ENCODE results near the gene GLRA2. TPM values are rescaled to one million over a fixed set of nuclear protein-coding genes. Genes with fewer than 3 reads are reported as not detected.

Gene GLRA2
- total and polyA plus RNA-seq, 10 of the 15 experiments (the other 5 are each of a cell fraction or from before 2014, with no cell fraction given) = 0.01 TPM; not detected in 9

DNA sequence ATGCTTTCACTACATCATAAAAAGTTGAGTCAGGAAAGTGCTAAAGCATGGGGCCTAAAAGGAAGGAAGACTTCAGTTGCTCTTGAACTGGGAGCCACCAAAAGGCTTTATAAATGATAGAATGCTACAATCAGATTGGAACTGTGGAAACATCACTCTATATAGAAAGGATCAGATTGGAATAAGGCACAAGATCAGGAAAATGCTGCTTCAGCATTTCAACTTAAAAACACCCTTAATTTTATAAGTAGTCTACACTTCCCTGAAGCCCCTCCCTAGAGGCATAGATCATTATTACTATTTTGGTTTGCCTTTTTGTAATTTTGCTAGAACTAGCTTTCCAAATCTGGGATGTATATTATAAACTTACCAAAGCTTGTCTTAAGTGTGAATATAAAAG is 172.8 kb downstream of the GLRA2 start (continued):
- TF ChIP-seq, protein P1, sequence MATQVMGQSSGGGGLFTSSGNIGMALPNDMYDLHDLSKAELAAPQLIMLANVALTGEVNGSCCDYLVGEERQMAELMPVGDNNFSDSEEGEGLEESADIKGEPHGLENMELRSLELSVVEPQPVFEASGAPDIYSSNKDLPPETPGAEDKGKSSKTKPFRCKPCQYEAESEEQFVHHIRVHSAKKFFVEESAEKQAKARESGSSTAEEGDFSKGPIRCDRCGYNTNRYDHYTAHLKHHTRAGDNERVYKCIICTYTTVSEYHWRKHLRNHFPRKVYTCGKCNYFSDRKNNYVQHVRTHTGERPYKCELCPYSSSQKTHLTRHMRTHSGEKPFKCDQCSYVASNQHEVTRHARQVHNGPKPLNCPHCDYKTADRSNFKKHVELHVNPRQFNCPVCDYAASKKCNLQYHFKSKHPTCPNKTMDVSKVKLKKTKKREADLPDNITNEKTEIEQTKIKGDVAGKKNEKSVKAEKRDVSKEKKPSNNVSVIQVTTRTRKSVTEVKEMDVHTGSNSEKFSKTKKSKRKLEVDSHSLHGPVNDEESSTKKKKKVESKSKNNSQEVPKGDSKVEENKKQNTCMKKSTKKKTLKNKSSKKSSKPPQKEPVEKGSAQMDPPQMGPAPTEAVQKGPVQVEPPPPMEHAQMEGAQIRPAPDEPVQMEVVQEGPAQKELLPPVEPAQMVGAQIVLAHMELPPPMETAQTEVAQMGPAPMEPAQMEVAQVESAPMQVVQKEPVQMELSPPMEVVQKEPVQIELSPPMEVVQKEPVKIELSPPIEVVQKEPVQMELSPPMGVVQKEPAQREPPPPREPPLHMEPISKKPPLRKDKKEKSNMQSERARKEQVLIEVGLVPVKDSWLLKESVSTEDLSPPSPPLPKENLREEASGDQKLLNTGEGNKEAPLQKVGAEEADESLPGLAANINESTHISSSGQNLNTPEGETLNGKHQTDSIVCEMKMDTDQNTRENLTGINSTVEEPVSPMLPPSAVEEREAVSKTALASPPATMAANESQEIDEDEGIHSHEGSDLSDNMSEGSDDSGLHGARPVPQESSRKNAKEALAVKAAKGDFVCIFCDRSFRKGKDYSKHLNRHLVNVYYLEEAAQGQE (IDR thresholded peaks at IDR 0.05; ENCODE audit: low read depth, low read length) = no peak
- no peak for TF ChIP-seq CBFB (IDR thresholded peaks at IDR 0.05; ENCODE audit: low read depth)

DNA sequence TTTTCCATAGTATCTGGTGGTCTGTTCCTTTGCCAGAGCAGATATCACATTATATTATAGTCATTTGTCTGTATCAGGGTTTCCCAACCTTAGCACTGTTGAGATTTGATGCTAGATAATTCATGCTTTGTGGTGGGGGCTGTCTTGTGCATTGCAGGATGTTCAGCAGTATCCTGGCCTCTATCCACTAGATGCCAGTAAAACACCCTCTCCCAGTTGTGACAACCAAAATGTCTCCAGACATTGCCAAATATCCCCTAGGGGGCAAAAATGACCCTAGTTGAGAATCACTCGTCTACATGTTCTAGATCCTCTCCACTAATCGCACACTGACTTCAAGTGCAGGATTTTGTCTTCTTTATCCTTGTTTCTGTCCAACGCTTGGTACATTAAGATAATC is 182.8 kb downstream of the GLRA2 start:
- H3K36me3 ChIP-seq (ENCODE audit: control insufficient read depth in 2 of 2, insufficient read depth in 2 of 2, low read length in 1 of 2) = no peaks in the 10 kb centered on the region
- POLR2A ChIA-PET = no interaction called here
- no peak for FAIRE-seq

More for the DNA sequence above, 182.8 kb downstream of the GLRA2 start:
- H3K79me2 ChIP-seq (ENCODE audit: control insufficient read depth, insufficient read depth, low read length) = no peaks in the 10 kb centered on the region
- RAD21 ChIA-PET (ENCODE audit: unreplicated experiment) = no interaction called here
- H3K4me3 ChIP-seq = no peak overlapping the region
- no peak for ATAC-seq
- SMC1A ChIA-PET (ENCODE audit: uncharacterized antibody, unreplicated experiment) = no interaction called here
- no TSS peak for BruUV-seq (replicated peaks)
- no peaks in the 10 kb centered on the region for H3K27me3 ChIP-seq (replicated peaks in 1 of 2; ENCODE audit: control insufficient read depth in 2 of 2, insufficient read depth in 2 of 2, low read length in 1 of 2)
- H3K9me3 ChIP-seq (replicated peaks; ENCODE audit: control insufficient read depth, insufficient read depth, low read length) = no peaks in the 10 kb centered on the region
- H2AFZ ChIP-seq (ENCODE audit: control insufficient read depth, low read depth, low read length) = no peak overlapping the region
- no peak overlapping the region for H3K9ac ChIP-seq (ENCODE audit: control insufficient read depth, insufficient read depth, low read length)
- WGBS (ENCODE audit: insufficient coverage, insufficient replicate concordance, low lambda C conversion rate, missing lambda C conversion rate) = 53% methylated on average over 3 of the region's 3 CpGs
- H3K27ac ChIP-seq (ENCODE audit: control insufficient read depth, insufficient read depth) = no peak overlapping the region
- in situ Hi-C loops (cut with MboI) = no loop called here
- intact Hi-C loops (cut with micrococcal nuclease; ENCODE audit: unreplicated experiment) = no loop called here
- no peaks in the 10 kb centered on the region for H3K4me1 ChIP-seq (ENCODE audit: control insufficient read depth, insufficient read depth, low read length)
- no peak for DNase-seq (ENCODE audit: low read depth, low spot score)
- TF ChIP-seq BRCA1 (IDR thresholded peaks at IDR 0.05; ENCODE audit: low read depth, low read length) (no peak), RB1 (IDR thresholded peaks at IDR 0.05; ENCODE audit: borderline replicate concordance) (no peak), EED (IDR thresholded peaks at IDR 0.05; ENCODE audit: low read depth) (no peak), PAX5 (IDR thresholded peaks at IDR 0.05; ENCODE audit: borderline replicate concordance, low read depth, low read length) (no peak), RAD21 (IDR thresholded peaks at IDR 0.05; ENCODE audit: insufficient read depth, low read depth, low read length) (peak; percentile 19; the same call in 1 of the 2 replicates)
- TF ChIP-seq, protein P2, sequence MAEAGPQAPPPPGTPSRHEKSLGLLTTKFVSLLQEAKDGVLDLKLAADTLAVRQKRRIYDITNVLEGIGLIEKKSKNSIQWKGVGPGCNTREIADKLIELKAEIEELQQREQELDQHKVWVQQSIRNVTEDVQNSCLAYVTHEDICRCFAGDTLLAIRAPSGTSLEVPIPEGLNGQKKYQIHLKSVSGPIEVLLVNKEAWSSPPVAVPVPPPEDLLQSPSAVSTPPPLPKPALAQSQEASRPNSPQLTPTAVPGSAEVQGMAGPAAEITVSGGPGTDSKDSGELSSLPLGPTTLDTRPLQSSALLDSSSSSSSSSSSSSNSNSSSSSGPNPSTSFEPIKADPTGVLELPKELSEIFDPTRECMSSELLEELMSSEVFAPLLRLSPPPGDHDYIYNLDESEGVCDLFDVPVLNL (IDR thresholded peaks at IDR 0.05; ENCODE audit: low read depth, low read length) = no peak
- CTCF ChIA-PET = no interaction called here
- H4K20me1 ChIP-seq (ENCODE audit: control insufficient read depth, insufficient read depth) = no peaks in the 10 kb centered on the region
- no peak overlapping the region for H3K4me2 ChIP-seq (ENCODE audit: control insufficient read depth, insufficient read depth)
